ENCODE results near the gene NAA80.
A peak's percentile ranks its signal among the peaks of the same experiment; 100 is the strongest.
"Not testable (repeated sequence)": the region's sequence is repeated elsewhere in the genome, so short reads cannot be mapped to it uniquely, and the experiment has no call there.

The NAA80 gene

GRCh38 chr3:50312041-50312440 is 12.8 kb upstream of the NAA80 start:
- not testable (repeated sequence) for DNase-seq

- no peak for DNase-seq
Measured at GRCh38 chr3:50304601-50305000, 5.4 kb upstream of the NAA80 start.

- no peak for DNase-seq
Measured at GRCh38 chr3:50303013-50303815, 4.0 kb upstream of the NAA80 start, which contains the start of gene HYAL1. HYAL1 (minus strand) TSS chr3:50303574; CDS start chr3:50302956, 618 bp downstream.

GRCh38 chr3:50302095-50303012 is 3.1 kb upstream of the NAA80 start:
- DNase-seq, result no peak

GRCh38 chr3:50300681-50301254 is 1.6 kb upstream of the NAA80 start:
- no peak for DNase-seq

GRCh38 chr3:50299929-50300680 is 900 bp upstream of the NAA80 start:
- peak; percentile 54 for DNase-seq

GRCh38 chr3:50299638-50299928 is 378 bp upstream of the NAA80 start:
- no peak for DNase-seq

- no peak for DNase-seq
Measured at GRCh38 chr3:50297896-50298725, 1.1 kb downstream of the NAA80 start.

GRCh38 chr3:50297384-50297775 is 1.8 kb downstream of the NAA80 start:
- DNase-seq, result no peak

GRCh38 chr3:50296721-50297383 is 2.4 kb downstream of the NAA80 start:
- DNase-seq, result no peak

GRCh38 chr3:50295553-50296431 is 3.4 kb downstream of the NAA80 start:
- no peak for DNase-seq

- no peak for DNase-seq
Measured at GRCh38 chr3:50294492-50295403, 4.5 kb downstream of the NAA80 start.

- DNase-seq, result no peak
Measured at GRCh38 chr3:50294089-50294488, 5.1 kb downstream of the NAA80 start.

- DNase-seq, result no peak
Measured at GRCh38 chr3:50293079-50293801, 6.0 kb downstream of the NAA80 start.

GRCh38 chr3:50292159-50293078 is 6.8 kb downstream of the NAA80 start, which contains the start of gene IFRD2:
IFRD2 (minus strand) TSS chr3:50292429; CDS start chr3:50292274, 155 bp downstream.
- peak; percentile 98 for DNase-seq

GRCh38 chr3:50290161-50290641 is 9.0 kb downstream of the NAA80 start:
- no peak for DNase-seq

GRCh38 chr3:50289130-50289529 is 10.1 kb downstream of the NAA80 start:
- no peak for DNase-seq

All from RPMI8226 (cell line).